ENCODE measurements around the gene PSMB11.

DNA sequence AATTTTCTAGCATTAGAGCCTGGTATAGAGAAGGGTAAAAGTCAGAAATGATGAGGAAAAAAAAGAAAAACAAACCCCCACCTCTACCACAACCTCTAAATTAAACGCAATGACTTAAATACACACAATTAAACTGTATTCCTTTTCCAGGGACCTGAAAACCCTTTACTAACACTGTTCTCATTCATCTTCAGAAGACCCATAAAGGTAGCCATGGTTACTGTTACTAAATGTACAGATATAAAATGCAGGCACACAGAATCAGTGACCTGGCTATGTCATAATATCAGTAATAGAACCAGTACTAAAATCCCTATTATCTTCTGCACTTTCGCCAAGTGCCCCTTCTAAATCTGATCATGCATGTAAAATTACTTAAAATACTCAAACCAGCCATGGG lies 51.5 kb downstream of the PSMB11 start:
- TF ChIP-seq, protein P1, sequence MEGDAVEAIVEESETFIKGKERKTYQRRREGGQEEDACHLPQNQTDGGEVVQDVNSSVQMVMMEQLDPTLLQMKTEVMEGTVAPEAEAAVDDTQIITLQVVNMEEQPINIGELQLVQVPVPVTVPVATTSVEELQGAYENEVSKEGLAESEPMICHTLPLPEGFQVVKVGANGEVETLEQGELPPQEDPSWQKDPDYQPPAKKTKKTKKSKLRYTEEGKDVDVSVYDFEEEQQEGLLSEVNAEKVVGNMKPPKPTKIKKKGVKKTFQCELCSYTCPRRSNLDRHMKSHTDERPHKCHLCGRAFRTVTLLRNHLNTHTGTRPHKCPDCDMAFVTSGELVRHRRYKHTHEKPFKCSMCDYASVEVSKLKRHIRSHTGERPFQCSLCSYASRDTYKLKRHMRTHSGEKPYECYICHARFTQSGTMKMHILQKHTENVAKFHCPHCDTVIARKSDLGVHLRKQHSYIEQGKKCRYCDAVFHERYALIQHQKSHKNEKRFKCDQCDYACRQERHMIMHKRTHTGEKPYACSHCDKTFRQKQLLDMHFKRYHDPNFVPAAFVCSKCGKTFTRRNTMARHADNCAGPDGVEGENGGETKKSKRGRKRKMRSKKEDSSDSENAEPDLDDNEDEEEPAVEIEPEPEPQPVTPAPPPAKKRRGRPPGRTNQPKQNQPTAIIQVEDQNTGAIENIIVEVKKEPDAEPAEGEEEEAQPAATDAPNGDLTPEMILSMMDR (IDR thresholded peaks at IDR 0.05; ENCODE audit: low read length), result no peak
- no peak for TF ChIP-seq EZH2 (IDR thresholded peaks at IDR 0.05; ENCODE audit: borderline replicate concordance, low read length)

All from OCI-LY1 (cell line).